ENCODE results near the gene RGCC.
"Not testable (repeated sequence)": the region's sequence is repeated elsewhere in the genome, so short reads cannot be mapped to it uniquely, and the experiment has no call there.

RGCC gene, protein sequence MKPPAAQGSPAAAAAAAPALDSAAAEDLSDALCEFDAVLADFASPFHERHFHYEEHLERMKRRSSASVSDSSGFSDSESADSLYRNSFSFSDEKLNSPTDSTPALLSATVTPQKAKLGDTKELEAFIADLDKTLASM

DNA sequence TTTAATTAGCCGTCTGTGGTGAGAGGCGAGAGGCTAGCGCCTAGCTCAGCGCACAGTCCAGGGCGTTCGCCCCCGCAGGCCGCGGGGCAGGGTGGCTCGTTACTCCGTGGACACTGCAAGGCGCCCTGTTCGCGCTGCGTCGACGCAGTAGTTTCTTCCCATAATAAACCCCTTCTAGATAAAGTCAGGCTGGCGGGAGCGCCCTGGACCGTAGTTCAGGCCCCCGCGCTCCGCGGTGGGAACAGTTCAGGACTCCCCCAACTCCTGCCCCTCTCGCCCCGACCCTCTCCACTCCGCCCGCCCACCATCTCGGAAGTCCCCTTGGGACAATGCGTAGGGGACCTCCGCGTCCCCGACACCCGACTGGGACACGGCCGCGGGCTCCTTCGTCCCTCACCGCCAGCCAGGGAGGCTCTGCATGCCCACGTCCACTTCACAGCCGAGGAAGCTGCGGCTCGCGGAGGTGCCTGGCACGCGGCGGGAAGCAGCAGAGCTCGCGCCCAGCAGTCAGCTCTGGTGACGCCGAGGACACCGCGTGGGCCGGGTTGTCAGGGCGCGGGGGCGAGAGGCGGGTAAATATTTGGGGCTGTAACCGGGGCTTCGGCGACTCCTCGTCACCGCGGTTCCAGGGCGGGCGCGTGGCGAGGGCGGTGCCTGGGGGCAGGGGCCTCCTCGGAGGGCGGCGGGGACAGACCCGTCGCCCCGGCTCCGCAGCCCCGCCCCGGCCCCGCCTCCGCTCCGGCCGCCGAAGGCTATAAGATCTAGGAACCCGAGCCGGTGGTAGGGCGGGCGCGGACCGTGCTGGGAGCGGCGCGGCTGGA is at the start of gene RGCC:
Gene RGCC, plus strand, starts transcription at position 783 of the 821 bp plus-strand sequence. CDS start 158 bp downstream, outside the sequence.
- DNase-seq: peak; percentile 89 to 95 (median 92)

DNA sequence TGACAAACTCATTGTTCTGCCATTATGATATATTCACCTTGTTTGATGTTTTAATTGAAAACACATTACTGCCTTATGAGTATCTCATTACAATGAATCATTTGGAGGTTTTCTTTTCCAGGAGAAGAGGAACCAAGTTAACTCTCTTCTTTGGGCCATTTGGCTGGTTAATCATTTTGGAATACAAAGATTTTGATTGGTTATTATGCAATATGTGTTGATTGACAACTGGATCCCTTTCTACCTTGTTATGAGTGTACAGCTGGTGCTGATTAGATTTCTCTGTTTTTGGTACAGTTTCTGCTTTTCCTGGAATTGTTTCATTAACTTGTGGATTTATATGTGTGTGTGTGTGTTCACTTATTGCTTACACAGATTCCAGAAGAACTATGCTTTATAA is 49.2 kb upstream of the RGCC start:
- DNase-seq: no peak

DNA sequence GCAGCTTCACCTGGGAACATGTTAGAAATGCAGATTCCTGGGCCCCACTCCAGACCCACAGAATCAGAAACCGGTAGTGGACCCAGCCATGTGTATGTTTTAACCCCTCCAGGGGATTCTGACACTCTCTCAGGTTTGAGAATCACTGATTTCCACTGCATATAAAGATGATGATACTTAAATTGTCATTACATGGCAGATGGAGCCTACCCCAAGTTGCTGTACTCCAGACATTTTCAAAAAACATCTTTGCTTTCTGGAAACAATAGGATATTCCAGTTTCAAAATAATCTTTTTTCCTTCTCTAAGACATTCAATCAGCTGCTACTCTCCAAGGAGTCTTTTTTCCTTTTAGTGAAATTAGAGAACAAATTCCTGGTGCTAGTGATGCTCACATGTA is 48.6 kb upstream of the RGCC start:
- DNase-seq: no peak

DNA sequence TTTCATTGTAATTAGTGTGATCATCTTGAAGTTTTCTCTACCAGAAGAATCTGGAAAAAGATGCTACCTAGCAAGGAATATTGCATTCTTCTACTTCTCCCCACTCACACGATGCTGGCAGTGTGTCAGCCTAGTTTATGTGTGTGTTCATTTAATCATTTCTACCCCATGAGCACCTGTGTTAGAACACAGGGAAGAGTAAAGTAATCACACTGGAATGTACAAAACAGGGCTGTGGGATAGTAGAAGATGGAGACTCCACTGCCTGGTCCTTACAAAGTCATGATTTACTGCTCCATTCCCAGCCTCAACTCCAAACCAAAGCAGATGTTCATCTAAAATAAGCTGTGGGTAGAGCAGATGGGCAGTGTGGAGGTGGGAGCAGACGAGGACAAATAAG is 47.7 kb upstream of the RGCC start:
- DNase-seq: no peak

DNA sequence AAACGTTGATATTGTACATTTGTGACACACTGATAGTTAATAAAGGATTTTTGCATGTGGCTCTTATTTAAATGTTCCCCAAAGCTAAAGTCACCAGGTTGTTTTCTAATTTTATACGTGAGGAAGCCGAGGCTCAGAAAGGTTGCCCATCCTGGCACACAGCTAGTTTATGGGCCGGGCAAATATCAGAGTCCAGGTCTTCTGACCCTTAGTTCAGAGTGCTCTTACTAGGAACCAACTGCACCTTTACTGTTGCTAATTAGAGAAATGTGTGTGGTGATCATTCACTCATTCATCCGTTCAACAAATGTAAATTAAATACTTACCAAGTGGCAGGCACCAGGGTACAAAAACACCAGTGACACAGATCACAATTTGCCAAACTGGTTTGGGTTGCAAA is 46.3 kb upstream of the RGCC start:
- DNase-seq: no peak

DNA sequence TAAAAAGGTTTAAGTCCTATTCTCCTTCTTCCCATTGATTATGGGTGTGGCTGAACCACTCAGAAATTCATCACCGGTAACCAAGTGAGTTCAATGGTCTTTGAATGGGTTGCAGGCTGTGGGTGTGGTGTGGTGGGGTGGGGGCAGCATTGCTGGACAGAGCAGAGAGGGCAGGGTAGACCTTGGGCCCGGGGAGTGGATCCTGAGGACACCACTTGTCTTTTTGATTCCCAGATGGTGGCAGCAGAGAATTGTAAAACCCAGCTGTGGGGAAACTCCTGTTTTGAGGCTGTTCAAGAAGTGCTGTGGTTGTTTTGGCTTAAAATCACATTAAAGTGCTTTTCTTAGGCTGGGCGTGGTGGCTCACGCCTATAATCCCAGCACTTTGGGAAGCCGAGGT is 45.8 kb upstream of the RGCC start:
- DNase-seq: peak in 4 of 6 experiments; percentile 5 to 37 (median 18)

DNA sequence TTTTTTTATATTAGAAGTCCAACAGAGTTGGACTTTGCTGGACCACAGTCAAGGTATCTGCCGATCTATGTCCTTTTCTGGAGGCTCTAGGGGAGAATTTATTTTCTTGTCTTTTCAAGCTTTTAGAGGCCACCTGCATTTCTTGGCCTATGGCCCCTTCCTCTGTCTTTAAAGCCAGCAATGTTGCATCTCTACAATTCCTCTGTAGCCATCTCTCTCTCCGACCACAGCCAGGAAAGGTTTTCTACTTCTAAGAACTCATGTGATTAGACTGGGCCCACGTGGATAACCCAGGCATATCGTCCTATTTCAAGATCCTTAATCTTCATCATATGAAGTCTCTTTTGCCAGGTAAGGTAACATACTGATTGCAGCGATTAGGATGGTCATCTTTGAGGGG is 43.5 kb upstream of the RGCC start:
- no peak for DNase-seq

DNA sequence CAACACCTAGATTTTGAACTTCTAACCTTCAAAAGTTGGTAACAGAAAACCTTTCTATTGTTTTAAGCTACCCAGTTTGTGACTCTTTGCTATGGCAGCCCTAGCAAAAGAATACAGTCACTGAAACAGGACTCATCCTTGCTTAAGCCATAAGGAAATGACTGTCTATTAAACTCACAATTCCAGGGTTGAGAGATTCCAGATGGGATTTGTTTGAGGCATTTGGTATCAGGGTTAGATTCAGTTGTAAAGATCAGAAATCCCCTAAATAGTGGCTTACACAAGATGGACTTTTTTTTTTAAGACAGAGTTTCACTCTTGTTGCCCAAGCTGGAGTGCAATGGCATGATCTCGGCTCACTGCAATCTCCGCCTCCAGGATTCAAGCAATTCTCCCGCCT is 41.1 kb upstream of the RGCC start:
- no peak for DNase-seq

DNA sequence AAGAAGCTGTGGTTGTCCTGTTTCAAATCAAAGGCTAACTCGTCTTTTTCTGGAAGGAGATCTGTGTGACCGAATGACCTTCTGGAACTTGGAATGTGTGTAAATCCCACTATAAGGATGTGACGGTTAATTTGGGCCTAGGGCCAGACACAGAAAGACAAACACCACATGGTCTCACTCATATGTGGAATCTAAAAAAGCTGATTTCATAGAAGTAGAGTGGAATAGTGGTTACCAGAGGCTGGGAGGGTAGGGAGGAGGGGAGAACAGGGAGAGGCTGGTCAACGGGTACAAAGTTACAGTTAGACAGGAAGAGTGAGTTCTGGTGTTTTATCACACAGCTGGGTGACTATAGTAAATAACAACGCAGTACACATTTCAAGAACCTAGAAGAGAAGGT is 39.3 kb upstream of the RGCC start:
- no peak for DNase-seq

DNA sequence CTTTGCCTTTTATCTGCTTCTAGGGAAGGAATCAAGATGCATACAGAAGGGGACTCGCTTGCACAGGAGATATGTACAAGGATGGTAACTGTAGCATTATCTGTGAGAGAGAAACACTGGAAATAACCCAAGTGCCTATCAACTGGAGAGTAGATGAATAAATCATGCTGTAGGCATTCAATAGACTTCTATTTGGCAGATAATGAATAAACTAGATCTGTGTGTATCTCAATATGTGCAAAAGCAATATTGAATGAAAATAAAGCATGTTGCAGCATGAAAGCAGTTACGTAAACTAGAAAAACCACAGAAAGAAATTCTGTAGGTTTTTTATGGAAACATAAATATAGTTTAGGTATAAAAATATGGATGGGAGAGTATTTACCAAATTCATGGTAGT is 38.6 kb upstream of the RGCC start:
- no peak for DNase-seq

DNA sequence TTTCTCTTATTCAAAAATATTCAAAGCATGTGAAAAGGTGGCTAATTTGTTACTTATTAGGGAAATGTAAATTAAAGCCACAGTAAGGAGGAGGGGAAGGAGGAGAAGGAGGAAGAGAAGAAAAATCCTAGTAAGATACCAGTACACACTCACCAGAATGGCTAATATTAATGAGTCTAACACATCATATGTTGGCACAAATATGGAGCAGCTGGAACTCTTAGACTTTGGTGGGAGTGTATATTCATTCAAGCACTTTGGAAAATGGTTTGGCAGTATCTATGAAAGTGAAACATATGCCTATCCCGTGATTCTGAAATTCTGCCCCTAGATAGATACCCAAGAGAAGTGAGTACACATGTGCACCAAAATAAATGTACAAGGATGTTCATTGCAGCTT is 38.1 kb upstream of the RGCC start:
- no peak for DNase-seq

DNA sequence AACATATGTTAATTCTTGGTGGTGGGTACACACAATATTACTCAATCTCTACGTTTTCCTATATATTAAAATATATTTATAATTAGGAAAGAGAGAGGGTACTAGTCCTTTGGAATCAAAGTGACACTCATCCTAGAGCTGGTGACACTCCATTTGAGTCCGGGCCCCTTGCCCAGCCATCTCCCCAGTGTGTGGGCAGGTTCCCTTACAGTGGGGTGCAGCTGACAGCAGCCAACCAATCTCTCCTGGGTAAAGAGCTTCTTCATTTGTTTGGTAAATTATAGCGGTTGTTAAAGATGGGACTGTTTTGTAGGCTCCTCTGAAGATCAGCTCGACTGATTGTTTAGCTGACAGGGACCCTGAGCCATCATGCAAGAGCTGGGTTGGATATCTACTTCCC is 37.2 kb upstream of the RGCC start:
- DNase-seq: no peak

DNA sequence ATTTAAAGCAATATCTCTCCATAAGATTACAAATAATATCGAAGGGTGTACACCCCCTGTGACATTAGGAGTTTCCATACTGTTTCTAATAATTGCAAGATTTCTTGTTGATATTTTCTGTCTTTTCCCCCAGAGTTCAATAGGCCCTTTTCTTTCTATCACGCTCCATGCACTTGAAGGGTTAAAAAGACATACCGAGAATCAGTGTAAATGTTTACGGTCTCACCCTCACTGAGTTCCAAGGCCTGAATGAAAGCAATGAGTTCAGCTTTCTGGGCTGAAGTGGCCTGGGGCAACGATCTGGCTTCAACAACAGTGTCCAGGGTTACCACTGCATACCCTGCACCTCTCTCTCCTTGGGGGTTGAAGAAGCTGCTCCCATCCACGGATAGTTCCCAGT is 36.0 kb upstream of the RGCC start:
- not testable (repeated sequence) for DNase-seq

DNA sequence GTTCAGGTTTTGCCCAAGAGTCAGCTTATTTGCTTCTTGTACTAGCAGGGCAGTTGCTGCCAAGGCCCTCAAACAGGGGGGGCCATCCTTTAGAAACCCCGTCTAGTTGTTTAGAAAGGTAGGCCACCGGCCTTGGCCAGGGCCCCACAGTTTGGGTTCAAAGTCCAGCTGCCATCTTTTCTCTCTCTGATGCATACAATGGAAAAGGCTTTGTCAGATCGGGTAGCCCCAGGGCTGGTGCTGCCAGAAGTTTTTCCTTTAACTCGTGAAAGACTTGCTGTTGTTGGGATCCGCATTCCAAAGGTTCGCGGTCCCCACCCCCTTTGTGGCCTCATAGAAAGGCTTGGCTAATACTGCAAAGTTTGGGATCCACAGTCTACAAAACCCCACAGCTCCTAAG is 35.4 kb upstream of the RGCC start:
- DNase-seq: not testable (repeated sequence)

DNA sequence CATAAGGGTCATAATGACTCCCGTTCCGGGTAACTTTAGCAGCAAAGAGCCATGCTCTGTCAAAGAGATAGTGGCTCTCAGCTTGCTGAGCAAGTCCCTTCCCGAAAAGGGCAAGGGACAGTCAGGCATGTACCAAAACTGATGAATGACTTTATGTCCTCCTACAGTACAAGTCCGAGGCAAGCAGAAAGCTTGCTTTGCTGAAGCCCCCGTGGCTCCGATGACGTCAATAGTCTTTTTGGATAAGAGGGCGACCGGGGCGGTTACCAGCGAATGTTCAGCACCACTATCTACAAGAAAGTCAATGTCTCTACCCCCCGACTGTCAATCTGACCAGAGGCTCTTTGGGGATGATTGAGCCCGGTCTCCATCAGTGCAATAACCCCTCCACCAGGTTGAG is 34.1 kb upstream of the RGCC start:
- DNase-seq: not testable (repeated sequence)

DNA sequence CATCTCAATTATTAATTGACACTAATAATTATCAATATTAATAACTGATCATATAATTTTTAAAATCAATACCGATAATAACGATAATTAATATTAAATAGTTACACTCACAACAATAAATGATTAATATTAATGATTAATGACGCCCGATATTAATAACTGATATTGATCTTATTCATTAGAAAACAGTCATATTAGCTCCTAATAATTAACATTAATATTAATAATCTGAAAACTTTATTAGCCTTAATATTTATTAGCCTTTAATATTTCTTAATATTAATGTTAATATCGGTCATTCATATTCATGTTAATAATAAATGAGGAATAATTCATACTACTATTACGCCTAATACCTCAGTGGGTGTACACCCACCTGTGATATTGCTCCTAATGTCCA is 32.7 kb upstream of the RGCC start:
- not testable (repeated sequence) for DNase-seq

DNA sequence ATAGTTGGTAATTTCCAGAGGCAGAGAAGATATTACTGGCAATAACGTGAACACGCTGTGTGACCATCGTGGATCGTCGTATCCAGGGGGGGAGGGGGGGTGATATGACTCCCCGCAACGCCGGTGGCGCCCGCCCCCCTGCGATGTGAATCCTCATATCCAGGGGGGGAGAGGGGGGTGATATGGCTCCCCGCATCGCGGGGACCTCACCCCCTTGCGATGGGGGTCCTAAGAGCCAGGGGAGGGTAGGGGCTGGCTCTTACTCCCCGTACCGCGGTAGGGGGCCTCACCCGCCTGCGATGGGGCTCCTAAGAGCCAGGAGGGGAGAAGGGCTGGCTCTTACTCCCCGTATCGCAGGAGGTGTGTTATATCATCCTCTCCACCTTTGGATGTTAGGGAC is 31.3 kb upstream of the RGCC start:
- peak in 1 of 6 experiments; percentile 31 for DNase-seq

DNA sequence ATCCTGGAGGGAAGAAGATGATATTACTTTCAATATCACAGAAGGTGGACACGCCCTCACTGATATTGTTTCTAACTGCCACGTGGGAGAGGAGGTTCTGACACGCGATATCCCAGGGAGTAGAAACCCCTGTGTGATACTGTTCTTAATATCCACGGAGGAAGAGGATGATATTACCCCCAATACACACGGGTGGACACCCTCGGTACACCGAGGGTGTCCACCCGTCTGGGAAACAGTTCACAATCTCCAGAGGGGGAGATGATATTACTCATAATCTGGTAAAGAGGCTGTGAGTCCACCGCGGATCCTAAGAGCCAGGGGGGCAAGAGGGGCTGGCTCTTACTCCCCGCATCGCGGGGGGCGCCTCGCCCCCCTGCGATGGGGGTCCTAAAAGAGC is 29.7 kb upstream of the RGCC start:
- no peak for DNase-seq

DNA sequence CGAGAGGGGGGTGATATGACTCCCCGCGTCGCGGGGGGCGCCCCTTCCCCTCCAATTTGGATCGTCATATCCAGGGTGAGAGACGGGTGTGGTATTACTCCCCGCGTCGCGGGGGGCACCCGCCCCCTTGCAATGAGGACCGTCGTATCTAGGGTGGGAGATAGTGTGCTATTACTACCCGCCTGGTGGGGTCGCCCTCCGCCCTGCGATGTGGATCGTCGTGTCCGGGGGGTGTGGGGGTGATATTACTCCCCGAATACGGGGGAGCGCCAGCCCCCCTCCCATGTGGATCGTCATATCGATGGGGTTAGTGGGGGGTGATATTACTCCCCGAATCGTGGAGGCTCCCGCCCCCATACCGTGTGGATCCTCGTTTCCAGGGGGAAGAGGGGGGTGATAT is 29.2 kb upstream of the RGCC start:
- peak; percentile 12 to 57 (median 28) for DNase-seq

DNA sequence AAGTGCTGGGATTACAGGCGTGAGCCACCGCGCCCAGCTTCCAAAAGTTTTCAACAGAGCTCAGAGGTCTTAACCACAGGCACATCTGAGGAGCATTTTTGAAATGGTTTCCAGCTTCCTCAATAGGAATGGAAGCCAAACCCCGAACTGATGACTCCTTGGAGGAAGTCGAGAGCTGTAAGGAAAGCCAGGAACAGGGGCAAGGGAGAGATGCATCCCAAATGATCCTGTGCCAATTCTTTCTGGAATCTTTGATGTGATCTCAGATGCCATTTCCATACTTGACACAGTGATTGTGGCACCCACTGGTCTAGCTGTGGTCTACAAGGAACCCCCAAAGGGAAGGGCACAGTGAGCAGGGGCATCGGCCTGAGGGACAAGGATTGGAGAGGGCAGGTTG is 23.3 kb upstream of the RGCC start:
- DNase-seq: not testable (repeated sequence)

DNA sequence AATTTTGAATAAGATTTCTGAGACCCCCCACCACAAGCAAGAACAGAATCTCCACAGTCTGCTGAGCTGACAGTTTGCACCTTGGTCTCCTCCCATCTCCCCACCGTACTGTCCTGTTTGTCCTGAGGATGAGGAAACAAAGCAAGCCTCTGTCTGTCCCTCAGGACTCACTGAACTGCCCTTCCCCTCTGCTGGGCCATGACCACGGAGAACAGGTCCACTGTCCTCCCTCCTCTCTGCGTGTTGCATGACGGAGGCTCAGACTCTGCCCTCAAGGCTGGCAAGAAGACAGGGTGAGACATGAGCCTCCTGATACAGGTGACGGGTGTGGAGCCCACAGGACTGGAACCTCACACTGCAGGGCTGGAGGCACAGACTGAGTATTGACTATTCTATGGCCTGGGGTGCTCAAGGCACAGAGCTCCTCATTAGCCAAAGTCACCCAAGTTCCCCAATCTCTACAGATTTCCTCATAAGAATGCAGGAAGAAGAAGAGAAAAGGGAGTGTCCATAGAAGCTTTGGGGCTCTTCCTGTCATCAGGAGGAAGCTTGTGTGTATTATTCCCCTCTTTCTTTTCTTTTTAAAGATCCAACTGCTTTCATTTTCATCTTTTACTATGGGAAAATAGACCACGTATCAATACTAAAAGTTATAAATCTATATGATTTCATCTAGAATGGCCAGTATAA is 22.4 kb upstream of the RGCC start:
- no peak for DNase-seq

DNA sequence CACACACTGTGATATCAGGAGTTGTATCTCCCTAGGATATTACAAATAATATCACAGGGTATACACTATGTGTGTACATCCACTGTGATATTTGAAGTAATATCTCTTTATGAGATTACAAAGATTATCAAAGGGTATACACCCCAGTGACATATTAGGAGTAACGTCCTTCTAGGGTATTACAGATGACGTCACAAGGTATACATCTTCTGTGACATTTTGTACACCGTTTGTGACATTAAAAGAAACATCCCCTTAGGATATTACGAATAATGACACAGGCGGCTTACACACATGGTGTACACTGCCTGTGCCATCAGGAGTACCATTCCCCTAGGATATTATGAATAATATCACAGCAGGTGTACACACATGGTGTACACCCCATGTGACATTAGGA is 13.4 kb upstream of the RGCC start:
- no peak for DNase-seq

DNA sequence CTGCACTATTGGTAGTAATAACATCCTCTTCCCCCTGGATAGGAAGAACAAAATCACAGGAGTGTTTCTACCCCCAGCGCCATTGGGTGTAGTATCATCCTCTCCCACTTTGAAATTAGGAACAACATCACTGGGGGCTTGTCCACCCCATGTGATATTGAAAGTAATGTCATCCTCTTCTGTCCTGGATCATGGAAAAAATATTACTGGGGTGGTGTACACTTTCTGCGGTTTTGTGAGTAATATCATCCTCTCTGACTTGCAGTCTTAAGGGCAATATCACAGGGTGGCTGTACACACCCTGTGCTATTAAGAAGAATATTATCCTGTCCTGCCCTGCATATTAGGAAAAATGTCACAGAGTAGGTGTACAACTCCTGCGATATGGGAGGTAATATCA is 4.9 kb upstream of the RGCC start:
- DNase-seq: no peak

DNA sequence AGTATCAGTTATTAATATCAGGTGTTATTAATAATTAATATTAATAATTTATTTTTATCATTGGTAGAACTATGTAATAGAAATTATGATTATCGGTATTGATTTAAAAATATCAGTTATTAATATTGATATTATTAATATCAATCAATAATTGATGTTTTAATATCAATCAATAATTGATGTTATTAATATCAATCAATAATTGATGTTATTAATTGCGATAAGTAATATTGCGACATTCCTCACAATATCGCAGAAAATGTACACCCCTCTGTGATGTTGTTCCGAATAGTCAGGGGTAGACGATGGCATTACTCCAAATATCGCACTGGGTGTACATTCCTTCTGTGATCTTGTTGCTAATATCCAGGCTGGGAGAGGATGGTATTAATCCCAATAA is 3.7 kb upstream of the RGCC start:
- DNase-seq: no peak
